HUES6 (cell line): ENCODE measurements around the gene MYH15.

ENCODE experiments used
- H3K27ac ChIP-seq: 2 replicates; pipeline ENCODE4 v1.7.0; 2013; ENCODE audit warnings: low read depth, mild to moderate bottlenecking, low read length, inconsistent platforms
- H3K27me3 ChIP-seq: 2 replicates; pipeline ENCODE4 v1.6.1; 2013; ENCODE audit warnings: low read length; ENCODE audit not compliant: control insufficient read depth, insufficient read depth
- H3K36me3 ChIP-seq: 2 replicates; pipeline ENCODE4 v1.6.1; 2013; ENCODE audit warnings: low read length; ENCODE audit not compliant: control insufficient read depth, insufficient read depth
- H3K4me1 ChIP-seq: 2 replicates; pipeline ENCODE4 v1.6.1; 2013; ENCODE audit warnings: low read length; ENCODE audit not compliant: control insufficient read depth, insufficient read depth
- H3K4me3 ChIP-seq: 2 replicates; pipeline ENCODE4 v1.5.1; 2013; ENCODE audit warnings: low read depth, low read length
- H3K9ac ChIP-seq: one replicate; pipeline ENCODE4 v1.6.1; 2013; ENCODE audit warnings: mild to moderate bottlenecking, low read length
- H3K9me3 ChIP-seq: 2 replicates; pipeline ENCODE4 v1.6.1; 2013; ENCODE audit warnings: low read depth, low read length; ENCODE audit not compliant: control insufficient read depth, insufficient read depth

Gene MYH15

DNA sequence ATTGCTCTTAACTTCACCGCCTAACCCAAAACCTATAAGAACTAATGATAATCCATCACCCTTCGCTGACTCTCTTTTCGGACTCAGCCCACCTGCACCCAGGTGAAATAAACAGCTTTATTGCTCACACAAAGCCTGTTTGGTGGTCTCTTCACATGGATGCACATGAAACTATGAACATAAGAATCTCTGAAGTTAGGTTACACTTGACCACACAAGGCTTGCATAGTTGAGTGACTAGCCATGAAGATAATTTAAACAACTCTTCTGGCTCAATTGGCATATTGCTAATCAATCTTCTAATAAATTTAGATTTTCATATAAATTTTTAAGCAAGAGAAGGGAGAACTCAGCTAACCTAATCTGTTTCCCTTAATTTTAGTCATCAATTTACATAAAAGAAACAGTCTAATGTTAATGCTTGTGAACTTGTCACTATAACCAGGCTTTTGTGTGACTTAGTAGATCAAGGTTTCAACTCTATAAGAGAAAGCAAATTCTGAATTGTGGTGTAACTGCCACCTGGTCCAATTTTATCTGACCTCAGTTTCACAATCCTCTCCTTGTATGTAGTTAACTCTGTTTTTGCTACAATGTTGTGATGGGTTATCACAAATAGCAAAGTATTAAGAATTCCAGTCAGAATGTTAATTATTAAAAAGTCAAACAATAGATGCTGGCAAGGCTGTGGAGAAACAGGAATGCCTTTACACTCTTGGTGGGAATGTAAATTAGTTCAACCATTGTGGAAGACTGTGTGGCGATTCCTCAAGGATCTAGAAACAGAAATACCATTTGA, 132.0 kb downstream of the MYH15 start:
- Histone ChIP-seq H3K4me3 (no peak overlapping the region), H3K4me1 (peaks cover 16% of the 10 kb centered on the region), H3K27ac (no peak overlapping the region), H3K27me3 (no peaks in the 10 kb centered on the region), H3K36me3 (no peaks in the 10 kb centered on the region), H3K9ac (no peak overlapping the region), H3K9me3 (no peaks in the 10 kb centered on the region)

DNA sequence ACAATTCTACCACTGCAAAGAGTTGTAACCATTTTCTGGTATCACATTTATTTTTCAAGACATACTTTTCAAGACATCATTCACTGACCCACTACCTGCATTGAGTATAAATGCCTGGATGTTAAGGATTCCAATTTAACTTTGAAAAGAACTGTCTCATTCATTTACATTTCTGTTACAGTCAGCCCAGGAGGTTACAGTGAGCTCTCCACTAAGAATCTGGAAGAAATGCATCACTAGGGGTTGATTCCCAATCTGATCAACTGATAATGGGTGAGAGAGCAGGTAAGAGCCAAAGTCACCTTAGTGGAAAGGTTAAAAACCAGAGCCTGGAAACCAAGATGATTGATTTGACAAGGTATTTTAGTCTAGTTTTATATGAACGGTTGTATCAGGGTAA, 133.0 kb downstream of the MYH15 start:
- H3K4me3 ChIP-seq, result no peak overlapping the region

DNA sequence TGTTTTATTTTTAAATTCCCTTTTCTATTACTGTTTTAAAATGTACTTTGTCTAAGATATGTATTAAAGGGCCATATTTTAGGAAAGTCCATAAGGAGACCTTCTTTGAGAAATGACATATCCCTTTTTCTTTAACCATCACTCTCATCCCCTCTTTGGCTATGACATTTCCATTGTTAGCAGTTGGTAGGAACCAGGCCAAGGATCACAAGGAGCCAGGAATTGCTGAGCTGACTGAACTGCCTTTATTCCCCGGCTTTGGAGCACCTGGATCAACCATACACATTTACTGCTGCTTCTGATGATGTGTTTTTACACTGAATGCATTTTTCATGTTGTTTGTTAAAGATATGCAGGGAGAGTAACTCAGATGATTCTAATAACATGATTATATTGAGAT, 134.4 kb downstream of the MYH15 start:
- no peak overlapping the region for H3K4me3 ChIP-seq
- no peak overlapping the region for H3K27ac ChIP-seq
- H3K9ac ChIP-seq, result no peak overlapping the region
- H3K9me3 ChIP-seq, result no peaks in the 10 kb centered on the region
- no peaks in the 10 kb centered on the region for H3K36me3 ChIP-seq
- no peaks in the 10 kb centered on the region for H3K27me3 ChIP-seq
- peaks cover 7% of the 10 kb centered on the region; the same call in 1 of the 2 replicates for H3K4me1 ChIP-seq

More for the DNA sequence above, 133.0 kb downstream of the MYH15 start:
- H3K9me3 ChIP-seq, result no peaks in the 10 kb centered on the region
- H3K36me3 ChIP-seq, result no peaks in the 10 kb centered on the region
- no peak overlapping the region for H3K9ac ChIP-seq
- H3K27ac ChIP-seq, result no peak overlapping the region
- H3K27me3 ChIP-seq, result no peaks in the 10 kb centered on the region
- peaks cover 16% of the 10 kb centered on the region for H3K4me1 ChIP-seq

DNA sequence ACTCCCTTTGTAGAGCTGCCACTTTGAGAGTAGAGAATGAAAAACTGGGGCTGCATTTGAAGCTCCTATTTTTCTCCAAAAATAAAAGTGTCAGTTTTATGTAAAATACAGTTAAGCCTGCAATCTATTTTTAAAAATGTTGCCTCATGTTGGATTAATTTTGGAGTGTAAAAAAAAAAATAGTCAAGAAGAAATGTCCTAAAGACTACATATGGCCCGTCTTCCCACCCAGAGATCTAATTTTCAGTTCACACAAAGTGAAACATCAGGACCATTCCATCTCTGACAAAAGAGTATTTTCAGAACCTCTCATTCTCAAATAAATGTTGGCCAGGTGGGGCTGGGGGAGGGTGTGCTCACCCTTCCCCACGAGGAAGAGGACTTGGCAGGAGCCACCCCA, 151.4 kb downstream of the MYH15 start:
- Histone ChIP-seq H3K9ac (no peak overlapping the region), H3K27ac (no peak overlapping the region), H3K27me3 (no peaks in the 10 kb centered on the region), H3K36me3 (no peaks in the 10 kb centered on the region), H3K9me3 (no peaks in the 10 kb centered on the region), H3K4me1 (no peaks in the 10 kb centered on the region), H3K4me3 (no peak overlapping the region)

DNA sequence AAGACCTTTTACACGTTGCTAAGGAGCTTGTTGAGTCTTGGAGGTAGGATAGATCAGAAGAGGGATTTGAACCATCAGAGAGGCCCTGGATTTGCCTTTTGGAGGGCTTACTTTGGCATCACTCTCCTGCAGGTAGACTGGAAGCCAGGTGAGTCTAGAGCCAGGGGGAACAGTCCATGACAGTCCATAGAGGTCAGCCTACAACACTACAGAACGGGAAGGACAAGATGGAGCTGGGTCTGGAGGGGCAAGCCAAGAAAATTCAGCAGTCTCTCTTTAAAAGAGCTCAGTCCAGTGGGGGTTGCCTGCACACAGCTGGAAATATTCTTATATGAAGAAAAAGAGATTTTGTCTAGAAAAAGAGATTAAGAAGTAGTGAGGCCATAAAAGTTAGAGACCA, 153.4 kb downstream of the MYH15 start:
- H3K9me3 ChIP-seq, result no peaks in the 10 kb centered on the region
- no peak overlapping the region for H3K4me3 ChIP-seq
- H3K27me3 ChIP-seq, result no peaks in the 10 kb centered on the region
- no peaks in the 10 kb centered on the region for H3K36me3 ChIP-seq
- H3K27ac ChIP-seq, result no peak overlapping the region
- H3K4me1 ChIP-seq, result no peaks in the 10 kb centered on the region
- H3K9ac ChIP-seq, result no peak overlapping the region

DNA sequence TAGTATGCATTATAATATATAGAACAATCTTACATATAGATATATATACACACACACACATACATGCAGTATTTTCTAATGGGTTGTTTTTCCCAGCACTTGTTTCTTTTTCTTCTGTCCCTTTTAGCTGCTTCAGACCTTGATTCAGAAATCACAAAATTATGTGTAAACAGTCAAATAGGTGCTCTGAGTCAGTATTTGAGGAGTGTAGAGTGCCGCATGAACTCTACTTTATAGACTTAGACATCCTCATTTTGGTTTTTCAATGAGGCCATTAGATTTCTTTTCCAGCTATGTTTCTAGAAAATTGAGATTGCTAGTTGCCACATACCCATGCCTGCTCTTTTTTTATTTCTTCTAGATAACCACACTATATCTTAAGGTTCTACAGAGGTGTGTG, 155.8 kb downstream of the MYH15 start:
- Histone ChIP-seq H3K9me3 (no peaks in the 10 kb centered on the region), H3K27me3 (no peaks in the 10 kb centered on the region), H3K36me3 (no peaks in the 10 kb centered on the region), H3K27ac (no peak overlapping the region), H3K9ac (no peak overlapping the region), H3K4me1 (no peaks in the 10 kb centered on the region), H3K4me3 (no peak overlapping the region)

DNA sequence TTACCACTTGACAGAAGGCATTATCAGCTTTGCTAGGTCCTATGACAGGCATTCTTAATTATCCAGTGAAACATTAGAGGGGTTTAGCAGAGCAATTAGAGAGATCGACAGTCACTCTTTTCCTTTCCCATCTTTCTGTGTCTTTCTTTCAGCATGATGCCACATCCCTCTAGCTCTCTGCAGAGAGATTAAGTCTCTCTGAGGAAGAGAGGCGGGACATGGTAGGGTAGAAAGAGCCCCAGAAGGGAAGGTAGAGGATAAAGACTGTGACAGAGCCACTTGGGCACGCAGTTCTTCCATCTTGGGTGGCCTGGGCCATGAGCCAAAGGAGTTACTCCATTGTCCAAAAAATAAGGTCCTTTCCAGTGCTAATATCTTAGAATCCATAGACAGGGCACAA, 158.2 kb downstream of the MYH15 start:
- Histone ChIP-seq H3K27ac (no peak overlapping the region), H3K4me1 (no peaks in the 10 kb centered on the region), H3K36me3 (no peaks in the 10 kb centered on the region), H3K4me3 (no peak overlapping the region), H3K9ac (no peak overlapping the region), H3K27me3 (no peaks in the 10 kb centered on the region), H3K9me3 (no peaks in the 10 kb centered on the region)

DNA sequence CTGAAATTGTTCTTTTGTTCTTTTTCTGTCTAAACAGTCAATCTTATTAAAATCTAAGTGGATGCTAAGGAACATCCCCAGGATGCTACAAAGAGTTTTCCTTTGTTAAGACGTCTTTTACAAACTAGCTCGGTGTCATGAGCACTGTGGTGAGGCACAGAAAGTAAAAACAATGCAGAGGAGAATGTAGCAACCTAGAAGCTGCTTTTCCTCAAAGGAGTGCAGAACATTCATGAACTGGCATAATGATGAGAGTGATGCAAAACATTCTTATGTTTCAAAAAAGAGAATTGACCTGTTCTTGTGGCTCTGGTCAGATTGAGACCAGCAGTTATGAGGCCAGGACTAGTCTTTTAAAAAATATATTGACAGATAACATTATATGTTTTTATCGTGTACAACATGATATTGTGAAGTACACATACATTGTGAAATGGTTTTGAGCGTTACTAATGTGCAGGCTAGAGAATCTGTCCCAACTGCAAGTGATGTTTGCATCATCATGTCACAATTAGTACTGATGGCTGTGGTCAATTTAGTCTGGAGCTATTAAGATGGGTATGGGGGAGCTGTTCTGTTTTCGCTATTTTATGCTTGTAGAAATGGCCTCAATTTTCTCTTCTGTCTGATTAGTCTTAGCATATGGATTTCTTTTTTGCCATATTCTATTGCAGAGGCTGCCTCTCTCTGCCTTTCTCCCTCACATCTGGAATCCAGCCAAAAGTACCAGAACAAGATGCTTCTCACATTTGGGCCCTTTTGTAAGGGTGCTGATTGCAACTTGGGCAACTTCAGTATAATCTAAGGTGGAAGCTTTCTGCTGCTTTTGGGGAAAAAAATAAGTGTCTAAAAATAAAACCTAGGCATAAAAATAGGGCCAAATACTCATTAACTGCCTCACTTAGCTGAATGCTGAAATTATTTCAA, 163.8 kb downstream of the MYH15 start:
- no peaks in the 10 kb centered on the region for H3K36me3 ChIP-seq
- H3K4me3 ChIP-seq, result no peak overlapping the region
- no peak overlapping the region for H3K27ac ChIP-seq
- H3K9me3 ChIP-seq, result no peaks in the 10 kb centered on the region
- no peak overlapping the region for H3K9ac ChIP-seq
- no peaks in the 10 kb centered on the region for H3K27me3 ChIP-seq
- H3K4me1 ChIP-seq, result no peaks in the 10 kb centered on the region

DNA sequence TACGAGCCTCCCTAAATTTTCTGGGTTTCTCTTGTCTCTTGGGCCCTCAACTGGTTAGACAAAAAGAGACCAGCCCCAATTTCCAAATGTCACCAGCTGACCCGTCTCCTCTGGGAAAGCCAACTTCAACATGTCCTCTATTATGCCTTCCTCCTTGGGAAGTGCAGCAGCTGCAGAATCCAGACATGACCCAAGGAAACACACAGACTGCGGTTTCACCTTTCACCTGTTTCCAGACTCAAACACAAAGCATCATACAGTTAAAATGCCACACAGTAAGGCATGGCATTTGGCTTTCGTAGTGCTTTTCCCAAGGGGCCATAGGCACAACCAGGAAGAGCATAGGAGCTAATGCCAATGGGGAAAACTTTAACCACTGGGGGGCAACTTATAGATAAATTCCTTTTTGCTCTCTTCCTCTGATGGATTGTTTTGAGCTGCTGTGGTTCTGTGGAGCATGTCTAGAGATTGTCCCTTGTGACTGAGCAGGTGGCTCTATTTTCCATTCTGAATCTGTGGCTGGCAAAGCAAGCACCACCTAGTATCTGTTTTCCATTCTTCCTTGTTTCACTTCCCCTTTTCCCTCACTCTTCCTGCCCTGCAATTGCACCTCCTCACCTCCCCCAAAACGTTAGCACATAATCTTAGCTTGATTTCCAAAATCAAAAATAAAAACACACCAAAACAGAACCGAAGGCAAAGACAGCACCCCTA, 164.7 kb downstream of the MYH15 start:
- H3K27ac ChIP-seq, result no peak overlapping the region
- H3K9me3 ChIP-seq, result no peaks in the 10 kb centered on the region
- H3K9ac ChIP-seq, result no peak overlapping the region
- H3K36me3 ChIP-seq, result no peaks in the 10 kb centered on the region
- no peak overlapping the region for H3K4me3 ChIP-seq
- H3K27me3 ChIP-seq, result no peaks in the 10 kb centered on the region
- H3K4me1 ChIP-seq, result no peaks in the 10 kb centered on the region

DNA sequence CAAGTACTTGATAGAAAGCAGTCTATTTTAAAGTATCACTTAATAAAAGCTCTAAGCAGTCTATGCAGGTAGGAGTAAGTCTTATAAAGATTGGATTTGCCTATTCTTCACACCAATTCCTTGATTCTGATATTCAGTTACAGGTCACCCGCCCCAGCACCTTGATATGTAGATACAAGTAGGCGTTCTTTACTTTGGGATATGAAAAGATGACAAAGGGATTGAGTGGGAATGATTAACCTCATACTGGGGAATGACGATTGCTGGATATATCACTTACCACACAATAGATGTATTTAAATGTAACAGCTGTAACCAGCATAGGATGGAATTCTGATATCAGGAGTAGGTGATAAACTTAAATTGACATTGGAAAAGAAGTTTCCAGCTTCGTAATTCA, 166.9 kb downstream of the MYH15 start:
- H3K4me3 ChIP-seq, result no peak overlapping the region
- H3K9me3 ChIP-seq, result no peaks in the 10 kb centered on the region
- no peaks in the 10 kb centered on the region for H3K4me1 ChIP-seq
- H3K27ac ChIP-seq, result no peak overlapping the region
- H3K27me3 ChIP-seq, result no peaks in the 10 kb centered on the region
- H3K36me3 ChIP-seq, result no peaks in the 10 kb centered on the region
- H3K9ac ChIP-seq, result no peak overlapping the region
